GM21529 (cell line): ENCODE data around the gene TLCD1.
A peak's percentile ranks its signal among the peaks of the same experiment; 100 is the strongest.

Experiments used
- ATAC-seq: cut with Tn5 transposase; IDR thresholded peaks from one replicate; pipeline ENCODE4 v1.9.1; 2021; ENCODE audit not compliant: unreplicated experiment

TLCD1 gene

DNA sequence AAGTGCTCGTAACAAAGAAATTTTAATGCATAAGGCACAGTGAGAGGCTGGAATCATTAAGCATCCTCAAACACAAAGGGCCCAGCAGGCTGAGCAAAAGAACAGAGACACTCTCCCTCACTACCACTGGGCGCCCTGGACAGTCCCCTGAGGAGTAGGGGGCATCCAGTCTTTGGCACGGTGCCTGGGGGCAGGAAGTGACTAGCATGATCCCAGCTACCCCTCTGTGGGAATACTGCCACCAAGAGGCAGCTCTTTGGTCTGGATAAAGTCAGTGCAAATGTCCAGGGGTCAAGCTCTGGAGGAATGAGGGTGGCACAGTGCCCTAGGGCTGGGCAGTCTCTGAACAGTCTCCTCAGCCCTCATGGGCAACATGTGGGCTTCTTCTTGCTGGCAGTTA, 11.8 kb downstream of the TLCD1 start:
- no peak for ATAC-seq

DNA sequence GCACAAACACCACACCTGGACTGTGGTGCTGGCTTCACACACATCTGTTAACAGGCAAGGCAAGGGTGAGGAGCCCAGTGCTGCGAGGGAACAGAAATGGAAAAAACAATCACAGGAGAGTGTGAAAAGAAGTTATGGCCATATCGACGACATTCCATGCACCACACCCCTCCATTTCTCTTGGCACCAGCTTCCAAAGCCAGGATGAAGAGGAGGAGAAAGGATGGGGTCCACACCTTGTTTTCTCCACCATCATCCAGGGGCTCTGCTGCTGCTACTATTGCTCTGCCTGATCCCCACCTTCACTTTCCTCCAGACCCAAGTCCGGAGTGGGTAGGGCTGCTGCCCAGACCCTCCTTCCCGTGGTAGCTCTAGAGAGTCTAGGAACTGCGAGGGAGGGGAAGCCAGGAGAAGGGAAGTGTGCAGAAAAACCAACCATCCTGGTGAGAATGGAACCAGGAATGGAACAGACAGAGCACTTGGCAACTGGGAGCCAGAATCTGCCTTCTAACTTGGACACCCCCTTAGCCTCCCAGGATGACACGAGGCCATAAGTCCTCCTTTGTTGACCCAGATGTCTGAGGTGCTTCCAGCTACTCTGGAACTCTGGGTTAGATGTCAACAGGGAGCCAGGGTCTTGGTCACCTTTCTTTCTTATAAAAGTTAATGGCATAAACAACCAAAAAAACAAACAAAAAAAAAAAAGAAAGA, 13.2 kb downstream of the TLCD1 start:
- no peak for ATAC-seq

DNA sequence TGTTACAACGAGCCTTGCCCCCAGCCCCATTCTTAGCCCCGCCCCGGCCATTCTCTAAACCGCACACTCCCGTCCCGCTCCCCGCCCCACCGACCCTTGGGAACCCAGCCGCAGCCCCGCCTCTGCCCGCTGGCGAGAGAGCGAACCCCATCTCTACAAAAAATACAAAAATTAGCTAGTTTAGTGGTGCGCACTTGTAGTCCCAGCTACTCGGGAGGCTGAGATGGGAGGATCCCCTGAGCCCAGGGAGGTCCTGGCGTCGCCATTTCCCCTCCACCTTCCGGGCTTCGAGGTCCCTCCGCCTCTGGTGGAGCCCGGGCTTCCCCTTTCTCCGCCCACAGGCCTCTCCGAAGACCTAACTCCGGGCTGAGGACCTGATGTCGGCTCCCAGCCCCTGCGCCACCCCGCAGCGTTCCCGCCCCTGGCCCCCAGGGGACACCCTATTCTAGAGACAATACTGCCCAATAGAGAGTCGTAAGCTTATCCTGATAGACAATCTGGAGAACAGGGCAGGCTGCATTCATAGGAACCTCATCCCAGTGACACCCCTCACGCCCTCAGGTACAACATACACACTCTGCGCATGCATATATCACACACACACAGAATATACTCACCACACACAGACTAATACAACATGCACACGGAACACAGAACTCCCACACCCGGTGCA, 13.9 kb downstream of the TLCD1 start:
- peak; percentile 40 for ATAC-seq

DNA sequence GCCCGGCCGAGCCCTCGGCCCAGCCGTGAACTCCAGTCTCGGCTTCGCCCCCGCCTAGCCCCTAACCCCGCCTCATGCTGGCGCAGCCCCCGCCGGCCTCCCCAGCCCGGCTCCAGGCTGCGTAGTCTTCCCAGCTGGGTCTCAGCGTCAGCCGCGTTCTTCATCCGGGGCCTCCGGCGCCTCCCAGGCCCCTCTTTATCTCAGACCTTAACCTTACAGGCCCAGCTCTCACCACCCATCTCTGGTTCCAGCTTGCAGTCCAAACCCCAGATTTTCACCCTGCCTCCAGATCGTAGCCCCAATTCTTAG, 14.4 kb downstream of the TLCD1 start, which contains the start of gene PROCA1:
TSS of gene PROCA1 (minus strand) at position 166 of the 309 bp plus-strand sequence. CDS start 228 bp downstream, outside the sequence.
- peak; percentile 21 for ATAC-seq

DNA sequence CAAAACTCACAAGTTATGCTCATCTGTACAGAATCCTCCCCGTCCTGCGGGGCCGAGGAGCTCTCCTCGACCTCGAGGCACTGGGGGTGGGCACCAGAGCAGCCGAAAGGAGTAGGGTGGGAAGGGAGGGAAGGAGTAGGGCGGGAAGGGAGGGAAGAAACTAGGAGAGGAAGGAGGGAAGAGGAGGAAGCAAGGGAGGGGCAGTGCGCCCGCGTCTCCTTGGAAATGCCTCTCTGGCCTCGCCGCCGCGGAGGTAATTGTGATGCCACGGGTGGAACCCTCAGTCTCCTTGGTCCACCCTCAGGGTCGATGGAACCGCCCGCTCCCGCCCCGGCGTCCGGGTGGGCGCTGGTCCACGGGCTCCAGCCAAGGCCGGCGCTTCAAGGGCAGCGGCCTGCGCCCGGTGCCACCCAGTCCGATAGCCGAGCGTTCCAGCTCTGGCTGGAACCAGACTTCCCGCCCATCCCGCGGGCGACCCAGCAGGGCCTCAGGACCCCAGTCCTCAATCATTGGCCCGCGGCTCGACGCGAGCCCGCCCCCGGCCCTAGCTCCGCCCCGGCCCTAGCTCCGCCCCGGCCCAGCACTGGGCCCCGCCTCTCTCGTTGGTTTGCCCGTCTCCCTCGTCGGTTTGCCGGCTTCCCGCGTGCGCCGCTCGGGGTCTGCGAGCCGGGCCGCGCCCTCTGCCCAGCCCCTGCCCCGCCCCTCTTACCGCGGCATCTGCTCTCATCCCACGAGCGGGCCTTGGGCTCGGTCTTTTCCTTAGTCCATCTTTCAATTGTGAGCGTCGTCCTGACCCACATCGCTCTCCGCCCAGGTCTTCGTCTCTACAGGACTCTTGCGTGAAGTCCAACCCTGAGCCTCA, 14.9 kb downstream of the TLCD1 start:
- peak; percentile 75 for ATAC-seq

DNA sequence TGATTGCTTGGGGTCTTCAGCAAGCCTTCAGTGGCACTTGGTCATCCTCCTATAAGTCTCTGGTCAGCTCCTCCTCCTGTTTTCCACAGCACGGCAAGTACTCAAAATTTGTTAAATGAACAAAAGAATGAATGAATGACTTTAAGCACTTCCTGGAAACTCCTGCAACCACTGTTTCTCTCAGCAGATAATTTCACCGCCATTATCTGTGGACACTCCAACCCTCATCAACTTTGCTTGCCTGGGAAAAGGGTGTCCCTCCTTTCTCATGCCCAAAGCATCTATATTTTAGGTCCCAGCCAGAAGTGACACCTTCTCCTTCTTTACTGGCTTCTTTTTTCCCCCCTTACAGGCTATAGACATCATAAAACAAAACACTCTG, 18.7 kb downstream of the TLCD1 start:
- ATAC-seq: no peak

DNA sequence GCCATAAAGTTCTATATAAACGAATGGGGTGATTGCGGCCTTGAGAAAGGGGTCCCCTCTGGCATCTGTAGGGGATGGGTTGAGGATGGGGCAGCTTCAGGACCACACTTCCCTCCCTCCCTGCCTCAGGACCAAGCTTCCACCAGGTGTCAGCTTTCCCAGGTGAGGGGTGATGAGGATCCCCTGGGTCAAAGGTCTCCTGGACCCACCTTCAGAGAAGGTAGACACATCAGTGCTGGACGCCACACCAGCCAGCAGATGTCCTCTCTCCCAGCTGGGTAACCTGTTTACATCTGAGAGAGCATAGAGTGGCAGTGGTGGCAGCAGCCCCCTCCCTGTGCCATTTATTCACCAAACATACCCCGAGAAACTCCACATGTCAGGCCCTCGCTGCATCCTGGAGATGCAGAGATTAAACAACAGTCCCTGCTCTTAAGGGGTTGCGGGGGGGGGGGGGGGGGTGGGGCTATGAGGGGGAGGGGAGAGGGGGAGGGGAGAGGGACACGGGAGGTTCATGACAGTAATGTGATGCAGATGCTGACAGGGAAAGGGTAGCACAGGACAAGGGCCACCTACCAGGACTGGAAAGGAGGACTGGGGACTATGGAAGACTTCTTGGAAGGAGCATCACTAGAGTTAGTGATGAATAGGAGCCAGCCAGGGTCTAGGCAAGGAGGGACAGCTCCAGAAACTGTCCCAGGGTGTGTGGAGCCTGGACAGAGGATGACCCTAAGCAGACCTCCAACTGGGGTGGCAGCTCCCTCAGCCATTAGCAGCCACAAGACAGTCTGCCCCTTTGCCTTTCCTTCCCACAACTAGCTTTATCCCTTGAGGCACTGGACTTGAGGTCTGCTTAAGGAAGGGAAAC, 19.3 kb downstream of the TLCD1 start:
- no peak for ATAC-seq

DNA sequence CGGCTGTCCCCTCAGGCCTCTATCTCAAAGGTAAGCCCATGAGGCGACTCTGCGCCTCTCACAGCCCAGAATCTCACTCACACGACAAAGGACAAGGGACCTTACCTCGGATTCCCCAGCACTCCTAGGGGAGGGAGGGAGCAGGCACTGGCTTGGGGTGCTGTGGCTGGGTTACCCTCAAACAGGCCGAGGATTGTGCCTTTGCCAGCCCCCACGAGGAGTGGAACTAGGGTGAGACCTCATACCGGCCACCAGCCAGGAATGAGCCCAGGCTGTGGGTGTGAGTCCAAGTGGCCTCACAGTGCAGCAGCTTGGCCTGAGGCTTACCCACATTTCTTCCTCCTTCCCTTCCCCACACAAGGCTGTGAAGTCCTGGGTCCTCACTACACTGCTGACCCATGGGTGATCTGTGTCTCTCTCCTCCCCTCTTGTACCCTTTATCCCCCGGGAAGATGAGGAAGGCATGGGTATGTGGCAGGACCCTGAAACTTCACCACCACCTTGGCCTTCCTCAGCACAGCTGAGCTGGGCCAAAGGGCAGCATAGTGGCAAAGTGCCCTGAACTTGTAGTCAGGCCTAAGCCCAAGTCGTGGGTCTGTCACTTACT, 20.2 kb downstream of the TLCD1 start:
- no peak for ATAC-seq

DNA sequence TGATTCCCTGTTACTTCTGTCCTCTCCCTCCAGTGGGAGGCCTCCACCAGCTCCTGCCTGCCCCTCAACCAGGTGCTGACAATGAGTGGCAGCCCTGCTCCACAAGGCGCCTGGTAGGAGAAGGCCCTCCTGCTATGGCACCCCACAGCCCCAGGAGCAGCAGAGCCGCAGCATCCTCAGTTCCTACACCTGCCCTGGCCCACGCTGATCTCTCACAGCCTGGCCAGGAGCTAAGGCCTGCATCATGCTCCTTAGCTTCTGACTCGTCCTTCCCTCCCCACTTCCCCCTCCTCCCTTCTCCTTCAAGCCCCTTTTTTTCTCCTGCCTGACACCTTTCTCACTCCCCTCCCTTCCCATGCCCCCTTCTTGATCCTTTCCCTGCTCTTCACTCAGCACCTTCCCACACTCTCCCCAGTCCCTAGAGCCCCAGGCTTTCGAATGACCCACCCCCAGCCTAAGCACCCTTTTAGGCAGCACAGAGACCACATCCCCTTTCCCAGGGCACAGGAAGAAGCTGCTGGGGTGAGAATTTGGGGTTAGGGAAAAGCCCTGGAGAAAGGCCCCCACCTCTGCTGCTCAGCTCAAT, 20.9 kb downstream of the TLCD1 start:
- no peak for ATAC-seq

DNA sequence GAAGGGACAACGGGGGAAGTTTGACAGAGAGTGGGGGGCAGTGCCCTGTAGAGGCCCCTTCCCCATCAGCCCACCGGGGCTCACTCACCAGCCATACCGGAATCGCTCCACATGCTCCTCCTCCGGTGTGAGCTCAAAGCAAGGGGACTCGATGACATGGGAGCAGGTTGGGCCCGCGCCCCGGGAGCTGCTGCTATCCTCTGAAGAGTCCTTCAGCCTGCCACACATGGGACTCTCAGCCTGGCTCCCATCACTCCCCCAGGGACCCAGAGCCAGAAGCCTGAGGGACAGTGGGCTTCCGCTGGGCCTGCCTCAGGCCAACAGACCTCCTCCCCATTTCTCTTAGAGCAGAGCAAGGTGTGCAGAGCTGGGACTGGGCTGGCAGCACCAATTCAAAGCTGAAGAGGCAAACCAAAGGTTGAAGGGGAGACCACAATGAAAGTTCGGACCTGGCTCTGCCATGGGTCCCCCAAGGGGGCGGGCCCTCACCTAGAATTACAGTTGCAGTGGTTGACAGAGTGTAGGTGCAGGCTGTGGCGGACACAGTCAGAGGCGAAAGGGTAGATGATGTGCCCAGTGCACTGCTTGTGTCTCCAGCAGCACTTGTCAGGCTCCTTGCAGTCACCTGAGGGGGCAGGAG, 21.7 kb downstream of the TLCD1 start:
- no peak for ATAC-seq

DNA sequence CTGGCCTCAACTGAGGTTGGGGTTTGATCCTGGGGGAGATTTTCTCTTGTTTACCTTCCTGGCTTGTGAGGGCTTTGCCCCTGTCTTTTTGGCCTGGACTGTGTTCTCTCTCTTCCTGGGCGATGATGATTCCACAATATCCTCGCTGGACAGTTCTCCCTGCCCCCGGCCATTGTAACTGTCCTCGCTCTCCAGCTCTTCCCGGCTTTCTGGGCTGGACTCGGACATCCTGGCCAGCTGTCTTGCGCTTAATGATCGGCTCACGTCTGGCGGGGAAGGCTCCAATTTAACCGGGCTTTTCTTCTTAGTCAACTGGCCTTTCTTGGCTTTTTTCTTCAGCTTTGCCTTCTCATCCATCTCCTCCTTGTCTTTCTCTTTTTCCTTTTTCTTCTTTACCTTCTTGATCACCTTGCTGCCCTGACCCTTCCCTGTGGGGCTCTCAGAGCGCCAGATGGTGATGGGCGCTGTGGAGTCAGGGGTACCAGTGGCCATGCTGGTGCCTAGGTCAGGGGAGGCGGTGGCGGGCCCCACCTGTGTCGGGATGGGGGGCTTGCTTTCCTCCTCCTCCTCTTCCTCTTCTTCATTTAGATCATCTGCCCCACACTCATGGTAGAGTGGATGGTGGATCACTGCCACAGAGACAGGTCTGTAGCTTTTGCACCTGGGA, 22.3 kb downstream of the TLCD1 start:
- ATAC-seq: no peak

DNA sequence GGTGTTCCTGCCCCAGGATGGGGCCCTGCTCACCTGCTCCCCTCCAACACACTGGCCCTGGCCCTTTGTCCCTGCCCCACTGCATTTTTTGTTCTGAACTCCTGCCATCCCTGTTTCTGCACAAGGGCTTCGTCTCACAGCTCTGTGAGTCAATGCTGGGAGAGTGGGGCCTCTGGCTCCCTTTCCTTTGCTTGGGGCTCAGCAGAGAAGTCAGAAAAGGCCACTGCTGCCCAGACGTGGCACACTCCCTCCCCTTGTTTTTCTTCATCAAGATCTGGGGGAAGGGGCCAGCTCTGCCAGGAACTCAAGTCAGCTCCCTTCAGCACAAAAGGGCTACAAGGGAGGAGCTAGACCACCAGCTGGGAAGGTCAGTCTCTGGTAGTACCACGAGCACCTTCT, 23.3 kb downstream of the TLCD1 start:
- no peak for ATAC-seq

DNA sequence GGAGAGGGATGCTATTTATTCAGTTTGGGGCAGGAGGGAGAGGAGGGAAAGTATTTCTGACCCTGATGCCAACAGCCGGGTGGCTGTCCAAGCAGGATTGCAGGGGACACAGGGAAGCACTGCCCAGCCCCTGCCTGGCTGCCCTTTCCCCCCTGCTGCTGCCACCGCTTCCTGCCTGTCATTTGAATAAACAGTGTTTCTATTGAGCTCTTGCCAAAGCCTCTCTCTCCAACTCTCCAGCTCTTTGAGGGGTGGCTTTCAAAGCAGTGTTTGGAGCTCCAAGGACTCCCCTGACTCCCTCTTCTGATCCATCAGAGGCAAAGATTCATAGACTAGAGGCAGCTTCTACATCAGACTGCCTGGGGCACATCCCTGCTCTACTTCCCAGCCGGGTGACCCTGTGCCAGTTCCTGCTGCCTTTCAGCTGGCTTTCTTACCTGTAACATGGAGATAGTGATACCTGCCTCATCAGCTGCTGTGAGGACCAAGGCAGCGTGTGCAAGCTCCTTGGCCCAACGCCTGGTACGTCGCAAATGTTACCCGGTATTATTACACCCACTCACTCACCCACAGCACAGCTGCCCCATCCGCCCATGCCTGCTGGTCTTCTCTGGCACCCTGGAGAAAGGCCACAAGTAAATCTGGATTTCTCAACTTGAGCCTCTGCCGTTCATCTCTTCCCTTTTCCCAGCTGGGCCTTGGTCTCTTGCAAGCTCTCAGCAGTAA, 23.8 kb downstream of the TLCD1 start:
- no peak for ATAC-seq

DNA sequence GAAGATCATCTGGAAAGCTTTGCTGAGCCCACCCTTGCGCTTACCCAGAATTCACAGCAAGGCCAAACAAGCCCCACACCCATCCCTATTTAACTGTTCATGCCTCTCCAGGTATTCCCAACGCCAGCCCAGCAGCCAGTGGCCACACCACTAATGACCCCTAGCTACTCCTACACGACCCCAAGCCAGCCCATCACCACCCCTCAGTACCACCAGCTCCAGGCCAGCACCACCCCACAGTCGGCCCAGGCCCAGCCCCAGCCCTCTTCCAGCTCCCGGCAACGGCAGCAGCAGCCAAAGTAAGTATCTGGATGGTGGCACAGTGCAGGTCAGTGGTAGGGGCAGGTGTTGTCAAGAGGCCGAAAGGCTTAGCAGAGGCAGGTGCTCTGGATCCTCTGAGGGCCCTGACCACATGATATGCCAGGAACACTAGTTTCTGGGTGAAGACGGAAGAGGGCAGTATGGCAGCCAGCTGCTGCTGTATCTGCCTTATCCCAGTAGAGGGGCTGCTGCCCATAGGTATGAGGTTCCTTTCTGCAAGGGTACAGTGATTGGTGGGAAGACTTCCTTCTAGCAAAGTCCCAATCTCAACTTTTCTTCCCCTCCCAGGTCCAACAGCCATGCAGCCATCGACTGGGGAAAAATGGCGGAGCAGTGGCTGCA, 25.1 kb downstream of the TLCD1 start:
- ATAC-seq: no peak

DNA sequence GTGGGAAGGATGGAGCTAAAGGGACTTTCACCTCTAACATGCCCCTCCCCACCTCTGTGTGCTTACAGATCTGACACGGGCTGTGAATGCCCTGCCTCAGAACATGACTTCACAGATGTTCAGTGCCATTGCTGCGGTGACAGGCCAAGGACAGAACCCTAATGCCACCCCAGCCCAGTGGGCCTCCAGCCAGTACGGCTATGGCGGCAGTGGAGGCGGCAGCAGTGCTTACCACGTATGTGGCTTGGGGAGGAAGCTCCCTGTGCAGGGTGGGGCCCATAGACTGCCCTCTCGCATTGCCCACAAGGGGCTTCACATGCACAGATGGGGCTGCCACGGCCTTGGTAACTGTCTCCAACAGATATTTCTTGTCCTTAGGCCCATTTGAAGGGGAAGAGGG, 25.8 kb downstream of the TLCD1 start:
- ATAC-seq: no peak

DNA sequence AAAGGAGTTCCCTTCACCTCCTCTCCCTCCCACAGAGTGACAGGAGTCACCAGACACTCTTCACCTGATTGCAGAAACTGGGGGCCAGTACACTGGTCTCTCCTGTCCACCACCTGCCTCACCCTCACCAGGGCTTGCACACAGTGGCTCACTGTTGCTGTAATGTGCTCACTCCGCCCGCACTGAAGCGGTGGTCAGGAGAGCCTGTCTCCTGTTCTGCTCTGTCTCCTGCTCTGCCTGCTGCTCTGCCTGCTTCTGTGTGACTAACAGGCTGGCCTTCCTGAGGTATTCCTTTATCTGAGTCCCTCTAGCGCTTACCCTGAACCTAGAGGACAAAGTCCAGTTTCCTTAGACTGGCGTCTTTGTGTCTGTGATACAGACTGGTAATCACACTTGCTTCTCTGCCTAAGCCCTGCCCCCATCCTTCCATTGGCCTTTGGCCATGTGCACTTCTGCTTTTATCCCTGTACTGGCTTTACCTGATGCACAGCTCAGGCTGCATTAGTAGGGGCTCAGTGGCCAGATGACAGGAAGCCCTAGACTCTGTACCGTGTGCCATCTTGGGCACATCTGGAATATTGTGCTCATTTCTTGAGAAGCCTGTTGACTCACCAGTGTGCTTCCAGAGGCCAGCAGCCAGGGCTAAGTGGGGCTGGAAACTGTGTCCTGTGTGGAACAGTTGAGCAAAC, 27.6 kb downstream of the TLCD1 start:
- ATAC-seq: no peak

DNA sequence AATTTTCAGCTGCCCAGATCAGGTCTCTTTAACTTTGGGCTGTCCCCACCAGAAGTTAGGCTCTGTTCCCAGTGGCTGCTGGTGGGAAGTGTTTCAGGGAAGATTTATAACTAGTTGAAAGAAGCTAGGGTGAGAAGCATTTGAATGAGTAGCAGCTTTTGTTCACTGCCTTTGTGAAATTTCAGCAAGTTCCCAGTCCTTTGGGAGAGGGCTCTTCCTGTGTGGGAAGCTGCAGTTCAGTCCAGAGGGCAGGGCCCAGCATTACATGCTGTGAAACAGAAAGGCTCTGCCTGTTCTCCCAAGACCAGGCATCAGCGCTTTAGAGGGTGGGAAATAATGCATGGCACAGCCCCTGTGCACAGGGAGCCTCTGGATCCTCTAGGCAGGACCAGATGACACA, 32.2 kb downstream of the TLCD1 start:
- no peak for ATAC-seq
